ENCODE results near the gene RCN2.

DNA sequence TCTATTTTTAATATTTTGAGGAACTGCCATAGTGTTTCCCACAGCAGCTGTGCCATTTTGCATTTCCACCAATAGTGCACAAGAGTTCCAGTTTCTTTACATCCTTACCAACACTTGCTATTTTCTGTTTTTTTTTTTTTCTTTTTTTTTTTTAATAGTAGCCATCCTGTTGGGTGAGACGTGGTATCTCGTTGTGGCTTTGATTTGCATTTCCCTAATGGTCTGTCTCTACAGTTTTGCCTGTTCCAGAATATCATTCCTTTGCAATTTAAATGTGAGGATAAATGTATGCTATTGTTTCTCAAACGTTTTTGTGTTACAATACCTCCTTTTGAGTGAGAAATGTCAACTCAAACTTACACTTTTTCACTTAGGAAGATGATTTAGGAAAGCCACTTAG, 22.4 kb downstream of the RCN2 start:
- TF ChIP-seq ZNF609 (CRISPR knock-in tag; IDR thresholded peaks at IDR 0.05; ENCODE audit: borderline replicate concordance) (no peak), TAF1 (CRISPR knock-in tag; IDR thresholded peaks at IDR 0.05) (no peak), NCOA2 (CRISPR knock-in tag; IDR thresholded peaks at IDR 0.05) (no peak), RFX5 (IDR thresholded peaks at IDR 0.05; ENCODE audit: low read depth, low read length) (no peak), PRDM4 (CRISPR knock-in tag; IDR thresholded peaks at IDR 0.05; ENCODE audit: borderline replicate concordance) (no peak), TP53 (CRISPR knock-in tag; conservative IDR thresholded peaks at IDR 0.05) (no peak), SUZ12 (IDR thresholded peaks at IDR 0.05; ENCODE audit: low read depth, low read length) (no peak)
